GM19395 (cell line): ENCODE results near the gene KCNQ4.

Experiments used
- ATAC-seq: cut with Tn5 transposase; IDR thresholded peaks from one replicate; pipeline ENCODE4 v1.9.1; 2021; ENCODE audit warnings: mild to moderate bottlenecking, moderate library complexity; ENCODE audit not compliant: unreplicated experiment

KCNQ4 gene

DNA sequence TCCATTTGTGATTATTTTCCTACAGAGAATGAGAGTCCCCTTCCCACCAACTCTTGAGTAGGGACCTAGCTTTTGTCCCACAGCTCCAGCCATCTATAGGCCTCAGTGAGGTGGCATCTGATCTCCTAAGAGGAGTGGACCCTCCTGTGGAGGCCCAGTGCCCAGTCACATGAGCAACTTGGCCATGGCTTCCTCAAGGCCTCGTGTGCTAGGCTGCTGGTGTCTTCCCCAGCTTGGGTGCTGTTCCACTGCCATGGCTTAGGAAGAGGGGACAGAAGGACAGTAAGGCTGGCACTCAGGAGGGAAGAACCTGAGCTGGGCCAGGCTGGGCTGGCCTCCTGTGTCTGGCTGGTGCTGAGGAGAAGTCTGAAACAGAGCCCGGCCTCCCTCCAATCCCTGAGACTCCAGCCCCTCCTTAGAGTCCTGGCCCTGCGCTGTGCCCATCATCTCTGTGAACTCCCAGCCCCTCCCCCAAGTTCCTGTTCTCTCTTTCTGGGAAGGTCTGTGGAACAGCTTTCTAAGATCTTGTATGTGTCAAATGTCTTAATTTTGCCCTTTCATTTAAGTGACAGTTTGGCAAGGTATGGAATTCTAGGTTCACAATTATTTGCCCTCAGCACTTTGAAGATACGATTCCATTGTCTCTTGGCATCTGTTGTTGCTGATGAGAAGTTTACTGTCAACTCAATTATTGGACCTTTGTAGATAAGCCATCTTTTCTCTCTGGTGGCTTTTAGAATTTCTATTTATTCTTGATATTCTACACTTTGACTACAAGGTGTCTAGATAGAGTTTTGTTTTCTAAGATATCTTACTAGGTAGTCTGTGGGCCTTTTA lies 7.1 kb upstream of the KCNQ4 start:
- ATAC-seq, result no peak

DNA sequence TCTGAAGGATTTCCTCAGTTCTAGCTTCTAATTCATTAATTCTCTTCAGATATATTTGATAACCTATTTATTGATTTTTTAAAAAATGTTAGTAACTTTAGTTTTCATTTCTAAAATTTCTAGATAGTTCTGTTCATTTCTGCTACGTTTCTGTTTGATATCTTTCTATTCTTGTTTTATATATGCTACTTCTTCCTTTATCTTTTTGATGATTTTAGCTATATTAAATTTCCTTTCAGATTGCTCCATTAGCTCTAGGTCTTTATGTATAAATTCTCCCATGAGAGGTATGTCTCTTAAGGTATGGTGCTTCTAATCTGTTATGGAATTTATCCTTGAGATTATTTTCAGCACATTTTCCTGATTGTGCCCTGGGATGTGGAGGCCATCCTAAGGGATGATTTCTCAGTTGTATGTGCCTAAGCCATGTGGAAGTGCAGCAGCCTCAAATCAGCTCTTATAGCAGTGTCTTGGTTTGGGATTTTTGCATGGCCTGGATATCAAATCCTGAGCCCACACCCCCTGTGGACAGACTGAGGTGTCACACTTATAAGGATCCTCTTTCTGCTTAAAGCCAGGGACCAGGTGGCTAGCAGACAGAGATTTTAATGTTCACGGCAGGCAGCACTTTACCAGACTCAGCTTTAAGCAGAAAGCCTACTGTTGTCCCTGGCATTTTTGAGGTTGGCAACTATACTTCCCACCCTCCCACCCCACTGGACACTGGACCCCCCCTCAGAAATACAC lies 6.2 kb upstream of the KCNQ4 start:
- ATAC-seq, result no peak

DNA sequence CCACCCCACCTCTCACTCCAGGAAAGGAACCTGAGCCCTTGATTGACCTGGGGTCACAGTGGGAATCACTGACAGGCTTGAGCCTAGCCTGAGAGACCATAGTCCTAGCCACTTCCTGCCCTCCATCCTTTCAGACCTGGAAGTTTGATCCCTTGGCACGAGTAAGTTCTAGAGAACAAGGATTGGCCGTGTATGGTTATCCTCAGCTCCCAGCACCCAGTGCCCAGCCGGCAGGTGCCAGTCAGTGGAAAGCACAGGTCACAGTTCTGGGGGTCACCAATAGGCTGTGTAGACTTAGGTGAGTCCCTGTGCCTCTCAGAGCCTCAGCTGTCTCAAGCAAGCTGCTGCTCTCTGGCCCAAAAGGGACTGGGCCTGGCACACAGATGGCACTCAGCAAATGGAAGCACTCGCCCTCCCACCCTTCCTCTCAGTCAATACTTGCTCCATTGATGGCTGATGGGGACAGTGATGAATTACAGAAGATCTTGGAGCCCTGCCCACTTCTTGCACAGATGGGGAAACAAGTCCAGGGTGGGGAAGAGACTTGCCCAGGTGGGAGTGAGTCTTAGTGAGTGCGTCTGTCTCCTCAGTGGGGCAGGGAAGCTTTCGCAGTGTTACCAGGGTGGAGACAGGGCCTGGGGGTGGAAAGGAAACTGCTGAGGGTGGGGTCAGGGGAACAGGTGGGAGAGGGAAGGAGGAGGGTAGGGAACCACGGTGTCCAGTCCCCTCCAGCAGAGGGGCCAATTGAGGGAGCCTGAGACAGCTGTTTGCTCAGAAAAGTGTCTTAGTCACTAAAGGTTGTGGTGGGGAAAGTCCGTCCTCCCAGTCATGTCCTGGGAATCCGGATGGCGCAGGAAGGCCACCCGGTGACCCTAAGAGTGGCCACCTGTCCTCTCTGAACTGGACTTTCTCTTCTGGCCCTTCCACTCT lies 2.6 kb upstream of the KCNQ4 start:
- no peak for ATAC-seq

DNA sequence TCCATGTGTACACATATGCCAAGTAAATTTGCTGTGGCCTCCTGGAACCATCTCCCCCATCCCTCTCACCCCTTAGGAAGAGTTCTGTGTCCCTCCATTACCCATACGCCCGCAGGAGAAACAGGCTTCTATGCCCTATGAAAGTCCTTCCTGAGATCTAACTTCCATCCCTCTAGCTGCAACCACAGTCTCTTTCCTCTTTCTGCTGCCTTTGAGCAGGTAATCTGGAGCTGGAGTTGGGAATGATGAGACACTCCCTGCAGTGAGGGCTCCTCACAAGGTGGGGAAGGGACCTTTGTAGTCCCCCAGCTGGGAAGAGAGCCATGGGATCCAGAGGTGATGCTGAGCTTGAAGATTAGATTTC lies 2.0 kb upstream of the KCNQ4 start:
- no peak for ATAC-seq

DNA sequence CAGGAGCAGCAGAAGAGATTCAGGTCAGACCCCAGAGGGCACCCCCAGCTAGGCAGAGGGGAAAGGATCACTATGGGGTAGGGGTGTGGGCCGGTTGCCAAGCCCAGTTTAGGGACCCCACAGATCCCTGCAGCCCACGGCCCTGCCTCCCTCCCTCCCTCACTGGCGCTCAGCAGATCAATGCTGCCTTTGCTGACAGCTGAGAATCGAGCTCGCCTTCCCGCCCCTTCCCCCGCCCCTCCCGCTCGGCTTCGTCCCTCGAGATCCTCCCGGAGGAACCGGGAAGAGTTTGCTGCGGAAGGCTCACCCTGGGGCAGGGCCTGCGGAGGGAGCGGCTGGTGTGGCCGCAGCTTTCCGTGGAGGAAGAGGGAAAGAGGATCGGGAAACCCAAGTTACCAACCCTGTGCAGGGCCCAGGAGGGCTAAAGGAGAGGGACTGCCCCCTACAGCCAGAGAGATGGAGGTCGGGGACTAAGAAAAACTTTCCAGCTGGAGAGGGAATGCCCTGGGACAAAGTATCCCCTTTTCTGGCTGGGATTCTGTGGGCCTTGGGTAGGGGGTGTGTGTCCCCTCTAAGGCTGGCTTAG lies 1.1 kb upstream of the KCNQ4 start:
- ATAC-seq, result no peak

DNA sequence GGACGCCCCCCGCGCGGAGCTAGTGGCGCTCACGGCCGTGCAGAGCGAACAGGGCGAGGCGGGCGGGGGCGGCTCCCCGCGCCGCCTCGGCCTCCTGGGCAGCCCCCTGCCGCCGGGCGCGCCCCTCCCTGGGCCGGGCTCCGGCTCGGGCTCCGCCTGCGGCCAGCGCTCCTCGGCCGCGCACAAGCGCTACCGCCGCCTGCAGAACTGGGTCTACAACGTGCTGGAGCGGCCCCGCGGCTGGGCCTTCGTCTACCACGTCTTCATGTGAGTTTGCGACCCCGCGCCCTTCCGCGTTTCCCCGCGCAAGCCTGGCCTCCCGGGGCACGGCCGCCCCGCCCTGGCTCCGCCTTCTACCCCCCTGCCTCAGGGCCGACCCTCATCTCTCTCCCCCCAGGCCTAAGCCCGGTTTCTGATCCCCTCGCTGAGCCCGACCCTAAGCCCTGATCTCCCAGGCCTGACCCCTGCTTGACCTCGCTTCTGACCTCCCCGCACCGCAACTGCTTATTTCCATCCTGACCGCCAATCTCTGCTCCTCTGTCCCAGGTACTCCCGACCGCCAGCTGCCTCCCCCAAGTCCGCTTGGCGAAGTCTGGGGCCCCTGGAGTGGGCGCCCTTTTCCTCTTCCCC lies 669 bp downstream of the KCNQ4 start:
- ATAC-seq, result no peak

DNA sequence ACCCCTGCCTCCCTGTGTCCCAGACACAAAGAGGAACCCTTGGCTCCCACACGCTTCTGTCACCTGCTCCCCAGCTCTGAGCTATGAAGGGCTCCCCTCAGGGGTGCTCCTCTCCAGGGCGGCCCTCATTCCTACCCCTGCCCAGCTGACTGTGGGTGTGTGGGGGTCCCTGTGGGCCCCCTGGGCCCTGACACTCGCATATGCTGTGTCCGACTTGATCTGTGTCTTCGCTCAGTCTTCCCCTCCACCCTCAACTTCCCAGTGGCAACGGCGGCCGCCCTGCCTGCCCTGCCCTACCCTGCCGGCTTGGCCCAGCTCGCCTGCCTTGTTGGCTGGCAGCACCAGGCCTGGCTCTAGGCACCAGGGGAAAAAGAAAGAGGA lies 1.2 kb downstream of the KCNQ4 start:
- no peak for ATAC-seq

DNA sequence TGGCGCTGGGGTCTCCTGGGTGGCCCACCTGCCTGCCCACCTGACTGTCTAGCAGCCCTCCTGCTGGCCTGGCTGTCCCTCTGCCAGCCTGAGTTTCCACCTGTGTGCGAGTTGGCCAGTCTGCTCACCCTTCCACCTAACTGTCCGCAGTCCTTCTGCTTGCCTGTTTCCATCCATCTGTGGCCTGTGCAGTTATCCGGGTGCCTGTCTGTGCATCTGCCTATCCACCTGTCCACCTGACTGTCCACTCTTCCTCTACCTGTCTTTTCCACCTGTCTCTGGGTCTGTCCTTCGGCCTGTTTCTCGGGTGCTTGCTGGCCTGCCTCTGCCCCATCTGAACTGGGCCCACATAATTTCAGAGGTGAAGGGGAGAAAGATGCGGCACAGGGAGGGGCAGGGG lies 1.9 kb downstream of the KCNQ4 start:
- no peak for ATAC-seq

DNA sequence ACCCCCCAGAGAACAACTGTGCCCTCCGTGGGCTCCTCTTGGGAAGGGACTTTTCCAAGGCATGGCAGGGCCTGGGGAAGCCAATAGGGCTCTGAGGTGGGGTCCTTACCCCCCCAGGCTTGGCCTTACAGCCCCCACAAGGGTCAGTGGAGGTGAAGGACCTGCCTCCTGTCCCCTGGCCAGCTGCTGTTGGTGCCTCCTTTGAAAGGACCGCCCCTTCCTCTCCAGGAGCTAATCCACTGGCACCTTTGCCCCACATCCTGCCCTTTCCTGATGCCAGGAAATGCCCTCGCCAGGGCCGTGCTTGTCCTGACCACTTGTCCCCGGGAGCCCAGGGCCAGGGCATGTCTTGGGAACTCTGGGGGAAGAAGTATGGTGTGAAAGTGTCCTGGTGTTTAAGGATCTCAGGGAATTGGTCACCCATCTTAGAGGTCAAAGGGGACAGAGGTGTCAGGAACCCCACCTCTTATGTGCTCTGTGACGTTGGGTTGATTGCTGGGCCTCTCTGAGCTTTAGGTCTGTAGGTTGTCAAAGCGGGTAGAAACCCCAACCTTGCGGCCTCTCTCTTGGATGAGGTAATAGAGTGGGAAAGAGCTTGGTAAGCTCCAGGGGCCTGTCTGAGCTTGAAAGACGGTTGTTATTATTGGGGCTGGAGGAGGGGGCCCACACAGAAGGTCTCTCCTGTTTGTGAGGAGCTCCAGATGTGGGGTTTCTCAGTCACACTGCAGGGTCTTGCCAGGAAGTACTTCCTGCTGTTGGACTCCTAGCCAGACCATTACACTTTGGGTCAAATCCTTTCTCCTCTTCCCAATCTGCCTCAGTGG lies 2.8 kb downstream of the KCNQ4 start:
- no peak for ATAC-seq

DNA sequence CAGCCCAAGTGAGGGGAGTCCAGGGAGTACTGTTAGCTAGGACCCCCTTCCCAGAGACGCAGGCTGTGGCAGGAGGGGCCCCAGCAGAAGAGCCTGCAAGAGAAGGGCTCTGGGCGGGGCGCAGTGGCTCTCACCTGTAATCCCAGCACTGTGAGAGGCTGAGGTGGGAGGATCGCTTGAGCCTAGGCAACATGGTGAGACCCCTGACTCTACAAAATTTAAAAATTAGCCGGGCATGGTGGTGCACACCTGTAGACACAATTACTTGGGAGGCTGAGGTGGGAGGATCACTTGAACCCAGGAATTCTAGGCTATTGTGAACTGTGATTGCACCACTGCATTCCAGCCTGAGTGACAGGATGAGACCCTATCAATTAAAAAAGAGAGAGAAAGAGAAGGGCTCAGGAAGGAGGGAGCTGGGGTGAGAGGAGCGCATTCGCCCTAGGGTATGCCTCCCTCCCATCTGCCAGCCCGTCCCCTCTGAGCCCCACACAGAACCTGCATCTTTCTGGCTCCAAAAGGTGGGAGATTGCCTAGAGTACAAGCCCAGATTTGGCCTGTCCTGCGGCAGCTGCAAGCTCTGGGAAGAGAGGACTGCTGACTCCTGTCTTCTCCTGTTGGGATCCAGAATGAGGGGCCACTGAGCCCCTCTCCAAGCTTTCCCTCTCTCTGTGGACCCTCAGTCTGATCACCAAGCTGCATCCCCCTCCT lies 3.6 kb downstream of the KCNQ4 start:
- no peak for ATAC-seq

DNA sequence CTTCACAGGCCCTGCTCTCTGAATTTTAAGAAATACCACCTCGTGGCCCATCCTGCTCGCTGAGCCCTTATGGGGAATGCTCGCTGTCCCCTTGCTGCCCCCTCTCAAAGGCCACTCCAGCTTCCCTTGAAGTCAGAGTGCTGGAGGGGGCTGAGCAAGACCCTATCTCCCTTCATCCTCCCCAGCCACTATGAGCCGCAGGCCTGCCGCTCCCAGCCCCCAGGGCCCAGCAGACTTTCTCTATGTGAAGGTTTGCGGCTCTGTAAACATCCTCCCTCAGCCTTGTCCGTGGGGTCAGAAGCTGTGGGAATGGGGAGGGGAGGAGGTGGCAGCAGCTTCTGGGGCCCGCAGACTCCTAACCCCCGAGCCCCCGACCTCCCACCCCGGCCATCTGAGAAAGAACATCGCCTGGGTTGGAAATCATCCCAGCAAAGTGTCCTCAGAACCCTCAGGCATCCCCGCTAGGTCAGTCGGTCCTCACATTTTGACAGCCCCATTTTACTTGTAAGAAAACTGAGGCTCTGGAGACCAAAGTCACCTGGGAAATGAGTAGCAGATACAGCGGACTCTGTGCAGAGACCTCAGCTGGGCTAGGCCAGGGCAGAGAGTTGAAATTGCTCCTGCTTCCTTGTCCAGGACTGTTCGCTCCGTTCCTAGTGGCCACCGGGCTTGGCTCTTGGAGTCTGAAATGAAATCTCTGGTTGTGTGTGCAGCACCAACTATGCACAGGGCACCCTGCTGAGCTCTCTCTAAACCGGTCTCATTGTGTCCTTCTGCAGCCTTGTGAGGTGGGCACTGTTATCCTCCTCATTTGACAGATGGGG lies 4.4 kb downstream of the KCNQ4 start:
- no peak for ATAC-seq

DNA sequence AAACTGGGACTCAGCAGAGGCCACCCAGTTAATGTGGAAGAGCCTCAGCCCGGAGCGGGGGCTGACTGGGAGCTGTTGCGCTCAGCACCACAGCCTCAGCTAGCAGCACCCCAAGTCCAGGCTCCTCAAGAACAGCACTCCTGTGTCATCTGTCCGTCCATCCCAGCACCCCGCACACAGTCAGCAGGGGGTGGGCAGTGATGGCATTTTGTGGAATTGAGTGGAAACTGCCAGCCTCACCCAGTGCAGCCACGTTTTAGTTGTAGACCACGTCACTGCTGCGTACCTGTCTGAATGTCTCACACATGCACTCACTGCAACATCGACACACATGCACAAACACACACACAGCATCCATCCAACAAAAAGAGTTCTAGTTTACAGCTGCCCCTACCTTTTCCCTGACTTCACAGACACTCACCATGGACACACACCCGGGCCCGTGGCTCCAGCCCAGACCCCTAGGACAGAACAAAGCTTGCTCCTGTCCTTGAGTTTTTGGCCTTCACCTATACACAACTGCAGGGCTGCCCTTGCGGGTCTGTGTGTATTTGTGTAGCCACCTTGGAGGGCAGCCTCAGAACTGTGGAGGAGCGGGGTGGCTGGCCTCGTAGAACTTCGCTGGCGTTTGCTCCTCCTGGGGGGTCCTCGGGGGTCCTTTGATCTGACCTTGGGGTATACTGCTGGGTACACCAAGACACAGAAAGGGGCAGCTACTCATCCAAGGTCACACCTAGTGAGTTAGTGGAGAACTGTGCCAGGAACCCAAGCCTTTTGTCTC lies 5.2 kb downstream of the KCNQ4 start:
- no peak for ATAC-seq

DNA sequence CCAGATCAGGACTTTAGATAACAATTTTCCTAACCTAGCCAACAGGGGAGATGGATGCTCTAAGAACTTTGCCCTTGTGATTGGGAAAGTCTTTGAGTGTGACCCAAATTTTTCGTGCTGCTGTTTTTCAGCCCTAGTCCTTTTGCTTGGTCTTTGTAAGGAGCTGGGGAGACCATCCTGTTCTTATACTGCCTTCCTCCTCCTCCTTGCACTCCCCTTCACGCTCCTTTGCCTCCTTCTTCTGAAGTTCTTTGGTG lies 5.7 kb downstream of the KCNQ4 start:
- ATAC-seq, result no peak

DNA sequence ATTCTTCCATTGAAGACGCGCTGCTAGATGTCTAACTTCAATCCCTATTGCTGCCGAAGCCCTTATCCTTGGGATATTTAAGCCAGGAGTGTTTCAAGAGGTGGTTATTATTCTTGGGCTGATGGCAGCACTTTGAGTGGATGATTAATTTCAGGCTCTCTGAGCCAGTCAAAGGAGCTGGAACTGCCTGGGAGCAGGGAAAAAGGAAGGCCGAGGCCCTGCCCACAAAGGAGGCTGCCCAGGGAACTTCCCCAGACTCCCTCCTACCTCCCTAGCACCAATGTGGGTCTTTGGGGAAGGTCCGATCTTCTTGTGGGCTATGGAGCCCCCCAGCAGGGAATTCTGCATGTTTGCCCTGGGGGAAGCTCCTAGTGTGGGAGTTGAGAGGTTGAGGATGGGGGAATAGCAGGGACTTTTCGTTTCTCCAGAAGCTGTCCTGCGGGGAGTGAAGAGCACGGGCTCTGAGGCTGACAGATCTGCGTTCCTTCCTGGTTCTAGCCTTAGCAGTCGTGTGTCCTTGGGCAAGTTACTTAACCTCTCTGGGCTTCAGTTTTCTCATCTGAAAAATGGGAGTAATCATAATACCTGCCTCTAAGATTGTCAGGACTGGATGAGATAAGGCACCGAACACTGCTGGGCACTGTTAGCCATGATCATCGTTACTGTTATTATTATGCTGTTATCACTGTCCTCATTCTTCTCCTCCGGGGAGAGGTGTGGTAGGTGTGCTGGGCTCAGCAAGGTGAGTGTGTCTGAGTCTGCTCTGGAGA lies 6.3 kb downstream of the KCNQ4 start:
- ATAC-seq, result no peak

DNA sequence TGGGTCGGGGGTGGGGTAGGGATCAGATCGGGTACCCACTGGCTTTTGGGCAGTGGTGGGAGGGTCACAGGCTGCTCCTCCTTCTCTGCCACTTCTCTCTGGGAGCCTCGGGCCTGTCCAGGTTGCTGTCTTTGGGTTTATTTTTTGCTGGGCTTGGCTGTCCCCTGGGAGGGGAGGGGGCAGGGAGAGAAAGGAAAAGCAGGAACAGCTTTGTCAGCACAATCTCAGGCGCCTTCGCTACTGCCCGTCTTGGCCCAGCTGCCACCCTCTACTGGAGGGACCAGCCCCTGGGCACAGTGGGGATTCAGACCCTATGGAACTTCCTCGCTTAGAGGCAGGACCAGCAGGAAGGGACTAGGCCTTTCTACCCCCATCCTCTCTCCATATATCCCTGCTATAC lies 8.4 kb downstream of the KCNQ4 start:
- no peak for ATAC-seq

DNA sequence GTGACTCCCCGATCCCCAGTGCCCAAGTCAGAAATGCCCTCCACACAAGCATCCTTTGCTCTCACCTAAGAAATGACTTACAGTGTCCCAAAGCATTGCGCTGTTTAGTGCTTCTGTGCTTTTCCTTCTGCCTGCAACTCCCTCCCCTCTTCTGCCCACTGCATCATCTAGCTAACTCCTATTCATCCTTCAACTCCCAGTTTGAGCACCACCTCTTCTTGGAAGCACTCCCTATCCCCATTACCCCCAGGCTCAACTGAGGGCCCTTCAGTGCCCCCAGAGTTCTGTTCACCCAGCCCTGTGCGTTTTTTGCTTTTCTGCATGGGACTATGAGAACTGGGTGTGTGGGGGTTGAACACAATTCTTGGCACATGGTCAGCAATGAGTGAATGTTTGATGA lies 10.0 kb downstream of the KCNQ4 start:
- no peak for ATAC-seq

DNA sequence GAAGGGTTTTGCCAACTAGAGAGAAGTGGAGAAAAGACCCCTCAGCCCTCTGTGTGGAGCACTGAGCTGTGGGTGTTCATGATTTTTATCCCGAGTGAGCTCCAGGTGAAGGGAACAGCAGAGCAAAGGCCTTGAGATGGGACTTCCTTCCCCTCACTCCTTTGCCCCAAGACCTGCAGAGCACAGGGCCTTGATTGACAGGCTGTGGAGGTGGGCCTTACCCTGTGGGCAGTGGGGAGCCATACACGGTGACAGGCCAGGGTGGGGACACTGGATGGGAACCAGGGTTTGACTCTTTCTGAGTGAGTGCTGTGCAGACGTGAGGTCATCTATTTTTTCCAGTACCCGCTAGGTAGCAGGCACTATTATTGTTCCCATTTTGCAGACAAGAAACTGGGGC lies 10.5 kb downstream of the KCNQ4 start:
- no peak for ATAC-seq
